ENCODE results near the gene PEAR1.

The PEAR1 gene

DNA sequence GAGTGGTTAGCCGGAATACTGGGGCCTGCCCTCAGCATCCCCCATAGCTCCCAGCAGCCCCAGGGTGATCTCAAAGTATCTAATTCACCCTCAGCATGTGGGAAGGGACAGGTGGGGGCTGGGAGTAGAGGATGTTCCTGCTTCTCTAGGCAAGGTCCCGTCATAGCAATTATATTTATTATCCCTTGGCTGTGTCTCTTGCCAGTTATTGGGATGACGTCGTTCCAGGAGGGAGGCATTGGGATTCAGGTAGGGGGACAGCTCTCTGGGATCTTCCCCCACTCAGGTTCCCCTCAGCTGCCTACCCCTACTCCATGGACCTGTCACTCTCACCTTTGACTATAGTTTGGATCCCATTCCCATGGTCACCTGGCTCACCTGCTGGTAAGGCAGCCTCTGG lies 11.9 kb upstream of the PEAR1 start:
- no peak for DNase-seq (ENCODE audit: low read depth, low spot score)

DNA sequence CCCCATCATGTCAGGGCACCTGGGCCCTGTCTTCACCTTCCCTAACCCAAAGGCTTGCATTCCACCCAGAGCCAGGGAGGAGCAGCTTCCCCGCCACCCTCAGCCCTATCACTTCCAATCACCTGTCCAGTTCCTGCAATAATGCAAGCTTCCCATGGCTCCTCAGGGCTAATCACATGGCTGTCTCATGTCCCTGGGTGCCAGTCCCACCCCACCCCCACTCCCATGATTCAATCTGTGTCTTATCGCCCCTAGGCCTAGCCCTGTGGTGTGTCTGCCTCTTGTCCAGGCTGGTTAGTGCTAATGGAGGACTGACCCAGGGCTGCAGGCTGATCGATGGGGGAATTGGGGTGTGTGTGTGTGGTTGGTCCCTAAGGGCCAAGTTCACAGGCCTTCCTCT lies 11.0 kb upstream of the PEAR1 start:
- no peak for DNase-seq (ENCODE audit: low read depth, low spot score)

DNA sequence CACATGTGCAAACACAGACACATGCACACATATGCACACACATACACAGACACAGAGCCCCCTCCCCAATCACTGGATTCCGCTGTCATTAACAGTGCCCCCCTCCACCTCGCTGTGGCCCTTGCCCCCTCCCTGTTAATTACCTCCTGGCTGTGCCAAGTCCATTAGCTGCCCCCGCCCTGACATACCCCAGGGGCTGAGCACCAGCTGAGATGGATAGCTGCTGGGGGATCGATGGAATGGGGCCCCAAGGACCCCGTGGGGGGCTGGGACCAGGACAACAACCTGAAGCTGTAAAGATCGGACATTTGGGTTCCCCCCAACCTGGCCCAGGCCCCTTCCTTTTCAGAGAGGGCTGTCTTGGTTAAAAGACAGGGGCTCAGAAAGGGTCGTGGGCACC lies 9.6 kb upstream of the PEAR1 start:
- no peak for DNase-seq (ENCODE audit: low read depth, low spot score)

- DNase-seq (ENCODE audit: low read depth, low spot score) = no peak
These were observed 8.8 kb upstream of the PEAR1 start for GRCh38 chr1:156884560-156885184.

- no peak for DNase-seq (ENCODE audit: low read depth, low spot score)
These were observed 8.2 kb upstream of the PEAR1 start for GRCh38 chr1:156885314-156885713.

DNA sequence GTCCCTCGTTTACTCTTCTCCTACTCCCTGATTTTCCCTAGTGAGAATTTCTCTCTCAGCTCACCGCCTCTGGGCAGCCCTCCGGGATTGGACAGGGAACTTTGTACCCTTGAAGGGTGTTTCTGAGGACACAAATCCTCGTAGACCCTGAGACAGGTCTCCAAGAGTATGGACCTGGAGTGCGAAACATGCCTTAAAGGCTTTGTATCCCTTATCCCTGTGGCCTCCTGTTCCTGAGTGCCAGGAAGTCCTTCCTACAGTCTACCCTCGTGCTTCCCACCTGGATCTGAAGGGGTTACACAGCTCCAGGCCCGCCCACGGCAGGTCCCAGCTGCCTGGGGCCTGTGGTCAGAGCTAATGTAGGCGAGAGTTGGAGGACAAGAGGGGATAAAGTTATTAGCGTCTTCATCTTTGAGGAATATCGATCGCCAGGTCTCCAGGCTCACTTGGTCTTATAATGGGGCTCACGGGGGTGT lies 7.6 kb upstream of the PEAR1 start:
- no peak for DNase-seq (ENCODE audit: low read depth, low spot score)

DNA sequence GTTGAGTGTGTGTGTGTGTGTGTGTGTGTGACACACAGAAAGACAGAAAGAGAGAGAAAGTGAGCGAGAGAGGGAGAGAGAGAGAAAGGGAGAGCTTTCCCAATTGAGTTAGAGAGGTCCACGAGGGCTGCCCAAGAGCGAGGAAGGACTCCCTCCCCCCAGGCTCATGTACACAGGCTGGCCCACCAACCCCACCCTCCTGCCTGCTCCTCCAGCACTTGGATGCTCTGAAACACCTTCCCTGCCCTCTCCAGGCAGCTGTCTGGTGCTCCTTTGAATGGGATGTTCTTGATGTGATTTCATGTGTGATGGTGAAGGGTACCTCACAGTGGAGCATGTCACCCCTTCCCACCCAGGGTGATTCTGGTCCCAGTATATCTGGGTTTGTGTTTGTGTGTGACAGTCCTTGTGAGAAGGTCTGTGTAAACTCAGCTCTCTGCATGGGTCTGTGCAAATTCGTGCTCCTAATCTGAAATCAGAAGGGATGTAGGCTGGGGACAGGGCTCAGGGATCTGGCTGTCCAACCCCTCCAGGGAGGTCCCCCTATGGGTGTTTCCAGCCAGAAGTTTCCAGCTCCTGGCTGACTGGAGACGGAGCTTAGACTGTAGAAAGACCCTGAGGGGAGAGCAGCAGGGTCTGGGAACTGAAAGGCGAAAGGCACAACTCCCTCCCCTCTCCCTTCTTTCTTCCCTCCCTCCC lies 6.8 kb upstream of the PEAR1 start:
- no peak for DNase-seq (ENCODE audit: low read depth, low spot score)

DNA sequence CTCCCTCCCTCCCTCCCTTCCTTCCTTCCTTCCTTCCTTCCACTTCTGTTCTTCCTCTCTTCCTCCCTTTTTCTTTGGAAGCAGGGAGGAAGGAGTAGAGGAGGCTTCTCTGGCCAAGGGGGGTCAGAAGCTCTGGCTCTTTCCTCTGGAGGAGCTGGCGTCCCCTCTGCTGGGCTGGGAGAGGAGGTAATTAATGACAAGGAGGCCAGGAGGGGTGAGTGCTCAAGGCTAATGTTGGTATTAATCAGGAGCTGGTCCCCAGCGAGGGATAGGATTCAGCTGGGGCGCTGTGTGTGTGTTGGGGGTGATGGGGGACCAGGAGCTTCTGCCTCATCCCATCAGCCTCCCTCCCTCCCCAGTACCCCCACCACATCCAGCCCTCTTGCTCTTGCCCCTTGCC lies 6.2 kb upstream of the PEAR1 start:
- DNase-seq (ENCODE audit: low read depth, low spot score) = no peak

DNA sequence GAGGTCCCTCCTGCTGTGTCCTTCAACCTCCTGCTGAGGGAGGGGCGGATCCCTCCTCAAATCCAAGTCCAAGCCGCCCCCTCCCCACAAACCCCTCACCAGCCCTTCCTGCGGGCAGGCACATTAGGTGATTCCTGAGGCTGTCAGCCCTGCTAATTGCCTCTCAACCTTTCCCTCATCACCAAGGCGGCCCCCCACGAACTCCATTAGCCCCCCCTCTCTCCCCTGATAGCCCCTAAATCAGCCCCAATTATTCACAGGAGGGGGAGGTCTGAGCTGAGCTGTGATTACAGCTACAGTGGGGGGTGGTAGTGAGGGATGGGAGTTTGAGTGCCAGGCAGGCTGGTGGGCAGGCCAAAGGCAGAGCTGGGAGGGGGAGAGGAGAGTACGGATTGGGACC lies 5.8 kb upstream of the PEAR1 start:
- no peak for DNase-seq (ENCODE audit: low read depth, low spot score)

- no peak for DNase-seq (ENCODE audit: low read depth, low spot score)
These were observed 3.5 kb upstream of the PEAR1 start for GRCh38 chr1:156889802-156890580.

GRCh38 chr1:156892190-156893047 lies 1.1 kb upstream of the PEAR1 start:
- DNase-seq (ENCODE audit: low read depth, low spot score) = peak; percentile 77

DNA sequence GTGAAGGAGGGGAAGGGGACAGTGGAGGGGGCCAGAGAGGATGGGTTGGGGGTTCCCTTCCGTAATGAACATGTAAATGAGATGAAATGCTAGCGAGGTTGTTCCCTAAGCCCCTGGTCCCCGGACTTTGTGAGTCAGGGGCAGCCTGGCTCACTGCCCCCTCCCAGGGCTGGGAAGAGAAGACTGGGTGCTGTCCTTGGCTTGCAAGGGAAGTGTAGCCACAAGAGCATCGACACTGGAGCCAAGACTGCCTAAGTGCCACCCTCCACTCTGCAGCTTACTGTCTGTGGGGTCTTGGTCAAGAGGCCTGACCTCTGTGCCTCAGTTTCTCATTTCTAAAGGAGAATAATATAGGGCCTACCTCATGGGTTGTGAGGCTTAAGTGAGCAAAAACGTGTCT lies 483 bp downstream of the PEAR1 start:
- no peak for DNase-seq (ENCODE audit: low read depth, low spot score)

DNA sequence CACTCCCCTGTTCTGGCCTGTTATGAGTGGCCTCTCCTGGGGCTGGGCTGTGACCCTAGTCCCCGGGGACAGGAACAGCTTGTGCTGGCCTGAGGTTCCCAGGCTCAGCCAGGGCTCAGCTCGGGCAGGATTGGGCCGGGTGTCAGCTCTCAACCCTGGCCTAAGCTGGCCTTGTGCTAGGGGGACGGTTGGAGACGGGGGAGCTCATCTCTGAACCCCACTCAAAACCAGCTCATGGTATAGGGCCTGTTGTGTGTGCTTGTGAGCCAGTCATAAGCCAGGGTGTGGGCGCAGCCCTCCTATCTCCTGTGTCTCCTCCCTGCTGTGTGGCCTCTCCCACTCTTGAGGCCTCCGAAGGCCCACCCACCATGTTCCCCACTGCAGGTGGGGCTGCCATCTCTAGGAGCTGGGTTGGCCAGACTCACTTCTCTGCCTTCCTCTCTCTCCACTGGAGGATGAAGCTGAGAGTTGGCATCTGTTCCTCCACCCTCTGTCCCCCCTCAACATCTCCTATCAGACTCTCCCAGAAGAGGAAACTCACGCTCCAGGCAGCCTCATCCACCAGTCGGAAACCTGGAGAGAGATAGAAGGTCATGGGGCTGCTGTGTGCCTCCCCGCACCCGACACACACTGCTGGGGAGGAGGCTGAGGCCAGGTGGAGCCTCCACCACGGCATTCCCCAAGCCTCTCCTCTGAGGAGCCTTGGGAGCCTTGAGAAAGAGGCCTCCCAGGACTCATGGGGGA lies 1.4 kb downstream of the PEAR1 start:
- no peak for DNase-seq (ENCODE audit: low read depth, low spot score)

- no peak for DNase-seq (ENCODE audit: low read depth, low spot score)
These were observed 1.9 kb downstream of the PEAR1 start for GRCh38 chr1:156895455-156895812.

GRCh38 chr1:156895927-156896326 lies 2.4 kb downstream of the PEAR1 start:
- no peak for DNase-seq (ENCODE audit: low read depth, low spot score)

GRCh38 chr1:156896490-156897033 lies 3.0 kb downstream of the PEAR1 start:
- no peak for DNase-seq (ENCODE audit: low read depth, low spot score)

DNA sequence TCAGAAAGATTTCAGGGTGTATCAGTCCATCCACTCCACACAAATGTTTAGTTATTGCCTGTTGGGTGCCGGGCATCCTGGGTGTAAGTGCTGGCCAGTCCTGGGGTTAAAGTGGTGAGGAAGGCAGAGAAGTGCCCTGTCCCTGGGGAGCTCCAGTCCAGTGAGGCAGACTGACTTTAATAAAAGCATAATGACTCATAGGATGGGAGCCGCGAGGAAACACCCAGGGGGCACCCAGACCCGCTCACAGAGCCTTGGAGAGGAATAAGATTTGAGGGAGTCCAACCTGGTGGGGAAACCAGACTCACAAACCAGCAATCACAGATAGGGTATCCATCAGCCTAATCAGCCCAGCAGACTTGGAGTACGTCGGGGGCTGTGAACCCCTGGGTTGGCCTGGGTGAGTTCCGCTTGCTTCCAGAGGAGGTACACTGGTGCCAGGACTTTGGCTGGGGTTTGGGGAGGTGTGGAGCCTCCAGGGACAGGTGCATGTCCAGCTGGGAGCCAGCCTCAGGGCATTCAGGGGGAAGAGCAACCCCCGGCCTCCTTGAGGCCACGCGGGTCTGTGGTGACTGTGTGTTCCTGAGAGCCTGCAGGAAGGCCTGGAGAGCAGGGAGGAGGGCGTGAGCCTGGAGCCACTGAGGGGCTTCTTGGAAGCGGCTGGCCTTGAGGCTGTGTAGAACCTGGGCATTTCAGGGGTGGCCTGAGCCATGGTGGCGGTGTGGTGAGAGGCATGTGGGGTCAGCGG lies 3.7 kb downstream of the PEAR1 start:
- DNase-seq (ENCODE audit: low read depth, low spot score) = no peak

GRCh38 chr1:156898161-156898566 lies 4.6 kb downstream of the PEAR1 start:
- DNase-seq (ENCODE audit: low read depth, low spot score) = no peak

DNA sequence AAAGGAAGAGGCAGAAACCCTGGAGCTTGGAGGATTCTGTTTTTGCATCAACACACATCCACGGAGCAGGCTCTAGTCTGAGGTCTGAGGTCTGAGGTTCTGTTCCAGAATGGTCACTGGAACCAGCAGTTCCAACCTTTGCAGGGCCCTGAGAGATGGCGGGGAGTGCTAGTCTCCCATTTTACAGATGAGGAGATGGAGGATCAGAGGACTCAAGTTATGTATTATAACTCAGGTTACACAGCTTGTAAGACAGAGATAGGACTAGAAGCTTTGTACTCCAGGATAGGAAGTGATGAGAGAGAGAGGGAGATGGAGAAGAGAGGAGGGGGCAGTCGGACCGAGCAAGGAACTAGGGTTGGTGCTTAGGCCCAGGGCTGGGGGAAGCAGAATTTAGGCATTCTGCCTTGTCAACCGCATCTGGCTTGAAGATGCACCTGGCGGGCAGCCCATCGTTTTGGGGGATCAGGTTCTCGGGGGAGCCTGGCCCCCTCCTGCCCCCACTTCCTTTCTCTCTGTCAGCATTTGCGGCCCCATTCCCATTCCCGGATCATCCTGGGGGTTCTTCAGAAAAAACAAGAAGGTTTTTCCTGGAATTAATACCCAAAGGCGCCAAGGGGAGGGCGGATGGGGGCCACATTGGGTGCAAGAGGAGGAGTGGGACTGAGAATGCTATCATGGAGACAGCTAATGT lies 5.6 kb downstream of the PEAR1 start:
- DNase-seq (ENCODE audit: low read depth, low spot score) = no peak
